ENCODE measurements around the gene SYPL2.

DNA sequence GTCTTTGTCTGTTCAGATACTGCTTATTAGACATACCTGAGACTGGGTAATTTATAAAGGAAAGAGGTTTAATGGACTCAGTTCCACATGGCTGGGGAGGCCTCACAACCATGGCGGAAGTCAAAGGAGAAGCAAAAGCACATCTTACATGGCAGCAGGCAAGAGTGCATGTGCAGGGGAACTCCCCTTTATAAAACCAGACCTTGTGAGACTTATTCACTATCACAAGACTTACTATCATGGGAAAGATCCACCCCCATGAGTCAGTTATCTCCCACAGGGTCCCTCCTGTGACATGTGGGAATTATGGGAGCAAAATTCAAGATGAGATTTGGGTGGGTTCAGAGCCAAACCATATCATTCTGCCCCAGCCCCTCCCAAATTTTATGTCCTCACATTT, 33.0 kb upstream of the SYPL2 start:
- no peak for TF ChIP-seq POLR2A (IDR thresholded peaks at IDR 0.05; ENCODE audit: extremely low read depth, insufficient read length)
- TF ChIP-seq, protein P1, sequence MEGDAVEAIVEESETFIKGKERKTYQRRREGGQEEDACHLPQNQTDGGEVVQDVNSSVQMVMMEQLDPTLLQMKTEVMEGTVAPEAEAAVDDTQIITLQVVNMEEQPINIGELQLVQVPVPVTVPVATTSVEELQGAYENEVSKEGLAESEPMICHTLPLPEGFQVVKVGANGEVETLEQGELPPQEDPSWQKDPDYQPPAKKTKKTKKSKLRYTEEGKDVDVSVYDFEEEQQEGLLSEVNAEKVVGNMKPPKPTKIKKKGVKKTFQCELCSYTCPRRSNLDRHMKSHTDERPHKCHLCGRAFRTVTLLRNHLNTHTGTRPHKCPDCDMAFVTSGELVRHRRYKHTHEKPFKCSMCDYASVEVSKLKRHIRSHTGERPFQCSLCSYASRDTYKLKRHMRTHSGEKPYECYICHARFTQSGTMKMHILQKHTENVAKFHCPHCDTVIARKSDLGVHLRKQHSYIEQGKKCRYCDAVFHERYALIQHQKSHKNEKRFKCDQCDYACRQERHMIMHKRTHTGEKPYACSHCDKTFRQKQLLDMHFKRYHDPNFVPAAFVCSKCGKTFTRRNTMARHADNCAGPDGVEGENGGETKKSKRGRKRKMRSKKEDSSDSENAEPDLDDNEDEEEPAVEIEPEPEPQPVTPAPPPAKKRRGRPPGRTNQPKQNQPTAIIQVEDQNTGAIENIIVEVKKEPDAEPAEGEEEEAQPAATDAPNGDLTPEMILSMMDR (IDR thresholded peaks at IDR 0.05; ENCODE audit: low read depth, low read length): no peak
- TF ChIP-seq, protein P2, sequence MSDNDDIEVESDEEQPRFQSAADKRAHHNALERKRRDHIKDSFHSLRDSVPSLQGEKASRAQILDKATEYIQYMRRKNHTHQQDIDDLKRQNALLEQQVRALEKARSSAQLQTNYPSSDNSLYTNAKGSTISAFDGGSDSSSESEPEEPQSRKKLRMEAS (IDR thresholded peaks at IDR 0.05; ENCODE audit: low read depth, low read length): no peak
